GM23338 (cell line): ENCODE data around the gene IL21R. TPM values are rescaled to one million over a fixed set of nuclear protein-coding genes. Genes with fewer than 3 reads are reported as not detected.

Experiments
- ATAC-seq: fragments of 200-7000 bp; cut with Tn5 transposase; 3 replicates; pipeline ENCODE4 v1.9.1; 2020
- DNase-seq: peaks from one replicate; pipeline ENCODE4 v3.0.0-alpha.2; 2015; ENCODE audit warnings: low spot score
- H2AFZ ChIP-seq: fragments of 200-600 bp; sonication (generic); 2 replicates; pipeline ENCODE4 v1.8.0; 2016; ENCODE audit warnings: antibody characterized with exemption, mild to moderate bottlenecking, moderate library complexity
- H3F3A ChIP-seq: fragments of 200-600 bp; sonication (generic); replicated peaks from 2 replicates; pipeline ENCODE4 v1.8.0; 2017; ENCODE audit warnings: antibody characterized with exemption, mixed run types, low read depth
- H3K27ac ChIP-seq: fragments of 200-600 bp; sonication (generic); 2 replicates; pipeline ENCODE4 v1.6.1; 2016; ENCODE audit warnings: low read depth
- H3K27me3 ChIP-seq: fragments of 200-600 bp; sonication (generic); 2 replicates; pipeline ENCODE4 v1.8.0; 2016; ENCODE audit warnings: mild to moderate bottlenecking, mixed run types, moderate library complexity; ENCODE audit not compliant: insufficient read depth
- H3K36me3 ChIP-seq: fragments of 200-600 bp; sonication (generic); 2 replicates; pipeline ENCODE4 v1.8.0; 2016; ENCODE audit warnings: mild to moderate bottlenecking; ENCODE audit not compliant: insufficient read depth
- H3K4me1 ChIP-seq: fragments of 200-600 bp; sonication (generic); 2 replicates; pipeline ENCODE4 v1.8.0; 2016; ENCODE audit warnings: mild to moderate bottlenecking, moderate library complexity; ENCODE audit not compliant: insufficient read depth
- H3K4me2 ChIP-seq: fragments of 200-600 bp; sonication (generic); 2 replicates; pipeline ENCODE4 v1.7.1; 2017; ENCODE audit warnings: mixed run types
- H3K4me3 ChIP-seq: fragments of 200-600 bp; sonication (generic); 2 replicates; pipeline ENCODE4 v1.6.1; 2016; ENCODE audit warnings: mixed run types
- H3K79me2 ChIP-seq: fragments of 200-600 bp; sonication (generic); replicated peaks from 2 replicates; pipeline ENCODE4 v1.8.0; 2017; ENCODE audit warnings: mild to moderate bottlenecking; ENCODE audit not compliant: insufficient read depth
- H3K9me2 ChIP-seq: fragments of 200-600 bp; sonication (generic); 2 replicates; pipeline ENCODE4 v1.8.0; 2017; ENCODE audit not compliant: insufficient read depth
- H4K20me1 ChIP-seq: fragments of 200-600 bp; sonication (generic); replicated peaks from 2 replicates; pipeline ENCODE4 v1.8.0; 2017; ENCODE audit warnings: mild to moderate bottlenecking; ENCODE audit not compliant: insufficient read depth
- H3K27ac Mint-ChIP-seq: 2 replicates; pipeline ENCODE4 v1.8.0; 2020; ENCODE audit warnings: inconsistent platforms, mild to moderate bottlenecking, moderate library complexity, mixed read lengths
- H3K27me3 Mint-ChIP-seq: 3 replicates; pipeline ENCODE4 v1.8.0; 2022; ENCODE audit warnings: low read depth, mild to moderate bottlenecking, moderate library complexity, mixed read lengths, inconsistent platforms; ENCODE audit not compliant: insufficient read depth, poor library complexity
- H3K36me3 Mint-ChIP-seq: 3 replicates; pipeline ENCODE4 v1.8.0; 2021; ENCODE audit warnings: low read depth, mild to moderate bottlenecking, inconsistent platforms, moderate library complexity, mixed read lengths
- H3K4me1 Mint-ChIP-seq: 3 replicates; pipeline ENCODE4 v1.8.0; 2020; ENCODE audit warnings: mild to moderate bottlenecking, inconsistent platforms, mixed read lengths
- H3K4me3 Mint-ChIP-seq: 3 replicates; pipeline ENCODE4 v1.8.0; 2021; ENCODE audit warnings: moderate library complexity, mild to moderate bottlenecking, inconsistent platforms, mixed read lengths
- H3K9me3 Mint-ChIP-seq: 3 replicates; pipeline ENCODE4 v1.8.0; 2020; ENCODE audit warnings: moderate library complexity, mild to moderate bottlenecking, inconsistent platforms, mixed read lengths
- CREB1 ChIP-seq: fragments of 250-450 bp; sonication (Bioruptor Pico); IDR thresholded peaks from 2 replicates; pipeline ENCODE4 v1.5.0; 2020; ENCODE audit warnings: low read depth, mild to moderate bottlenecking, moderate library complexity
- EZH2 ChIP-seq: fragments of 200-600 bp; sonication (generic); IDR thresholded peaks from one replicate; pipeline ENCODE4 v1.8.0; 2017; ENCODE audit warnings: antibody characterized with exemption, mild to moderate bottlenecking, low read depth; ENCODE audit not compliant: unreplicated experiment
- EZH2phosphoT487 ChIP-seq: fragments of 200-600 bp; sonication (generic); IDR thresholded peaks from one replicate; pipeline ENCODE4 v1.8.1; 2018; ENCODE audit warnings: antibody characterized with exemption; ENCODE audit not compliant: unreplicated experiment
- JUNB ChIP-seq: IDR thresholded peaks from one replicate; pipeline ENCODE4 v1.6.1; 2016; ENCODE audit warnings: antibody characterized with exemption; ENCODE audit not compliant: unreplicated experiment
- NANOG ChIP-seq: IDR thresholded peaks from 2 replicates; pipeline ENCODE4 v1.6.1; 2016; ENCODE audit warnings: antibody characterized with exemption, borderline replicate concordance
- POLR2AphosphoS5 ChIP-seq: IDR thresholded peaks from 2 replicates; pipeline ENCODE4 v1.6.1; 2016; ENCODE audit warnings: antibody characterized with exemption, low read depth
- STAT1 ChIP-seq: IDR thresholded peaks from one replicate; pipeline ENCODE4 v1.6.1; 2016; ENCODE audit warnings: antibody characterized with exemption; ENCODE audit not compliant: unreplicated experiment
- ZNF114 ChIP-seq: fragments of 250-450 bp; sonication (Bioruptor Pico); IDR thresholded peaks from 2 replicates; pipeline ENCODE4 v1.5.0; 2020; ENCODE audit warnings: mild to moderate bottlenecking, moderate library complexity
- ZNF331 ChIP-seq: fragments of 250-450 bp; sonication (Bioruptor Pico); IDR thresholded peaks from 2 replicates; pipeline ENCODE4 v1.5.0; 2020; ENCODE audit warnings: low read depth, mild to moderate bottlenecking, moderate library complexity
- ZNF462 ChIP-seq: fragments of 250-450 bp; sonication (Bioruptor Pico); IDR thresholded peaks from 2 replicates; pipeline ENCODE4 v1.5.0; 2020; ENCODE audit warnings: mild to moderate bottlenecking, moderate library complexity
- polyA plus RNA-seq: library from polyadenylated mRNA; unstranded; fragments of >200 nt; fragmentation: Nextera tagmentation; extraction: Ambion mirVana; gene quantifications from 2 replicates; pipeline ENCODE4 v1.2.1, GENCODE V29; 2016
- total RNA-seq: library from RNA; depleted of rRNA; stranded (reverse); fragments of >200 nt; shearing (Covaris generic); gene quantifications from 2 replicates; pipeline ENCODE4 v1.2.3, GENCODE V29; 2014
- TF ChIP-seq, protein P1 (sequence below): IDR thresholded peaks from 2 replicates; pipeline ENCODE4 v1.6.1; 2016; ENCODE audit warnings: antibody characterized with exemption
- TF ChIP-seq, protein P2 (sequence below): IDR thresholded peaks from one replicate; pipeline ENCODE4 v1.6.1; 2018; ENCODE audit warnings: antibody characterized with exemption; ENCODE audit not compliant: unreplicated experiment
- TF ChIP-seq, protein P3 (sequence below), 2 experiments: fragments of 200-600 bp in 1 of 2; sonication (generic) in 1 of 2; conservative IDR thresholded peaks; 2 replicates each; pipeline versions ENCODE4 v1.5.1 to v1.6.1; 2016 to 2017; ENCODE audit warnings: antibody characterized with exemption in 2 of 2, low read depth in 2 of 2, mild to moderate bottlenecking in 2 of 2, moderate library complexity in 1 of 2

IL21R gene
- total and polyA plus RNA-seq, 2 experiments from 2014 or later: 0.42 to 2.6 TPM

DNA sequence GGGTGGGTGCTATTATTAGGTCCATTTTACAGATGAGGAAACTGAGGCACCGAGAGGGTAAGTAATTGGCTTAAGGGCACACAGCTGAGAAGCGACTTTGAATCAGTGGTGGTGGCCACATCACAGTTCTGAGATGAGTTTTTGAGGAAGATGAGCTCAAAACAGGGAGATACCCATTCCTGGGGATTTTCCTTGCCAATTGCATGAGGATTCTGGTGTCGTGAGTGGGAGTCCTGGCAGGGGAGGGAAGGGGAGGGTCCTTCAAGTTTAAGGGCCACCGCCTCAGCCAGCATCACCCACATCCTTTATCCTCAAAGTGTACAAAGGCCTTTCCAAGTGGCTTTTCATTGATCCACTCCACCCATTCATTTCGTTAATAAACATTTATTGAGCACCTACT, 45.3 kb downstream of the IL21R start:
- no peak overlapping the region for H2AFZ ChIP-seq
- TF ChIP-seq EZH2 (no peak), NANOG (no peak), ZNF114 (CRISPR knock-in tag) (no peak), JUNB (no peak), STAT1 (no peak), CREB1 (CRISPR knock-in tag) (no peak), ZNF462 (CRISPR knock-in tag) (no peak), POLR2AphosphoS5 (no peak), EZH2phosphoT487 (no peak), ZNF331 (CRISPR knock-in tag) (no peak)
- TF ChIP-seq, protein P1, sequence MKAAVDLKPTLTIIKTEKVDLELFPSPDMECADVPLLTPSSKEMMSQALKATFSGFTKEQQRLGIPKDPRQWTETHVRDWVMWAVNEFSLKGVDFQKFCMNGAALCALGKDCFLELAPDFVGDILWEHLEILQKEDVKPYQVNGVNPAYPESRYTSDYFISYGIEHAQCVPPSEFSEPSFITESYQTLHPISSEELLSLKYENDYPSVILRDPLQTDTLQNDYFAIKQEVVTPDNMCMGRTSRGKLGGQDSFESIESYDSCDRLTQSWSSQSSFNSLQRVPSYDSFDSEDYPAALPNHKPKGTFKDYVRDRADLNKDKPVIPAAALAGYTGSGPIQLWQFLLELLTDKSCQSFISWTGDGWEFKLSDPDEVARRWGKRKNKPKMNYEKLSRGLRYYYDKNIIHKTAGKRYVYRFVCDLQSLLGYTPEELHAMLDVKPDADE: no peak
- TF ChIP-seq, protein P2, sequence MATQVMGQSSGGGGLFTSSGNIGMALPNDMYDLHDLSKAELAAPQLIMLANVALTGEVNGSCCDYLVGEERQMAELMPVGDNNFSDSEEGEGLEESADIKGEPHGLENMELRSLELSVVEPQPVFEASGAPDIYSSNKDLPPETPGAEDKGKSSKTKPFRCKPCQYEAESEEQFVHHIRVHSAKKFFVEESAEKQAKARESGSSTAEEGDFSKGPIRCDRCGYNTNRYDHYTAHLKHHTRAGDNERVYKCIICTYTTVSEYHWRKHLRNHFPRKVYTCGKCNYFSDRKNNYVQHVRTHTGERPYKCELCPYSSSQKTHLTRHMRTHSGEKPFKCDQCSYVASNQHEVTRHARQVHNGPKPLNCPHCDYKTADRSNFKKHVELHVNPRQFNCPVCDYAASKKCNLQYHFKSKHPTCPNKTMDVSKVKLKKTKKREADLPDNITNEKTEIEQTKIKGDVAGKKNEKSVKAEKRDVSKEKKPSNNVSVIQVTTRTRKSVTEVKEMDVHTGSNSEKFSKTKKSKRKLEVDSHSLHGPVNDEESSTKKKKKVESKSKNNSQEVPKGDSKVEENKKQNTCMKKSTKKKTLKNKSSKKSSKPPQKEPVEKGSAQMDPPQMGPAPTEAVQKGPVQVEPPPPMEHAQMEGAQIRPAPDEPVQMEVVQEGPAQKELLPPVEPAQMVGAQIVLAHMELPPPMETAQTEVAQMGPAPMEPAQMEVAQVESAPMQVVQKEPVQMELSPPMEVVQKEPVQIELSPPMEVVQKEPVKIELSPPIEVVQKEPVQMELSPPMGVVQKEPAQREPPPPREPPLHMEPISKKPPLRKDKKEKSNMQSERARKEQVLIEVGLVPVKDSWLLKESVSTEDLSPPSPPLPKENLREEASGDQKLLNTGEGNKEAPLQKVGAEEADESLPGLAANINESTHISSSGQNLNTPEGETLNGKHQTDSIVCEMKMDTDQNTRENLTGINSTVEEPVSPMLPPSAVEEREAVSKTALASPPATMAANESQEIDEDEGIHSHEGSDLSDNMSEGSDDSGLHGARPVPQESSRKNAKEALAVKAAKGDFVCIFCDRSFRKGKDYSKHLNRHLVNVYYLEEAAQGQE: no peak
- TF ChIP-seq, protein P3, sequence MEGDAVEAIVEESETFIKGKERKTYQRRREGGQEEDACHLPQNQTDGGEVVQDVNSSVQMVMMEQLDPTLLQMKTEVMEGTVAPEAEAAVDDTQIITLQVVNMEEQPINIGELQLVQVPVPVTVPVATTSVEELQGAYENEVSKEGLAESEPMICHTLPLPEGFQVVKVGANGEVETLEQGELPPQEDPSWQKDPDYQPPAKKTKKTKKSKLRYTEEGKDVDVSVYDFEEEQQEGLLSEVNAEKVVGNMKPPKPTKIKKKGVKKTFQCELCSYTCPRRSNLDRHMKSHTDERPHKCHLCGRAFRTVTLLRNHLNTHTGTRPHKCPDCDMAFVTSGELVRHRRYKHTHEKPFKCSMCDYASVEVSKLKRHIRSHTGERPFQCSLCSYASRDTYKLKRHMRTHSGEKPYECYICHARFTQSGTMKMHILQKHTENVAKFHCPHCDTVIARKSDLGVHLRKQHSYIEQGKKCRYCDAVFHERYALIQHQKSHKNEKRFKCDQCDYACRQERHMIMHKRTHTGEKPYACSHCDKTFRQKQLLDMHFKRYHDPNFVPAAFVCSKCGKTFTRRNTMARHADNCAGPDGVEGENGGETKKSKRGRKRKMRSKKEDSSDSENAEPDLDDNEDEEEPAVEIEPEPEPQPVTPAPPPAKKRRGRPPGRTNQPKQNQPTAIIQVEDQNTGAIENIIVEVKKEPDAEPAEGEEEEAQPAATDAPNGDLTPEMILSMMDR (conservative IDR thresholded peaks at IDR 0.05; ENCODE audit: low read depth in 2 of 2): no peak
- no peaks in the 10 kb centered on the region for H3K4me1 ChIP-seq
- no peaks in the 10 kb centered on the region for H3K27me3 ChIP-seq
- Mint-ChIP-seq H3K27ac (no peak overlapping the region), H3K27me3 (peaks cover 7% of the 10 kb centered on the region), H3K4me1 (no peaks in the 10 kb centered on the region; the same call in 2 of the 3 replicates), H3K9me3 (peaks cover 42% of the 10 kb centered on the region), H3K36me3 (peaks cover 14% of the 10 kb centered on the region), H3K4me3 (no peak overlapping the region)
- no peaks in the 10 kb centered on the region for H3K36me3 ChIP-seq
- H3K79me2 ChIP-seq: no peaks in the 10 kb centered on the region
- H4K20me1 ChIP-seq: no peaks in the 10 kb centered on the region
- DNase-seq: no peak
- H3K9me2 ChIP-seq: no peaks in the 10 kb centered on the region
- H3K4me2 ChIP-seq: no peak overlapping the region
- no peaks in the 10 kb centered on the region for H3F3A ChIP-seq
- H3K4me3 ChIP-seq: no peak overlapping the region
- H3K27ac ChIP-seq: no peak overlapping the region
- no peak for ATAC-seq
